WTC11 (cell line): Measurements from ENCODE around the gene IL1RAPL1. TPM values are rescaled to one million over a fixed set of nuclear protein-coding genes. Genes with fewer than 3 reads are reported as not detected.

ENCODE experiments used
- ATAC-seq: fragments of 200-7000 bp; cut with Tn5 transposase; 2 replicates; pipeline ENCODE4 v1.10.0; 2021; ENCODE audit warnings: mild to moderate bottlenecking, moderate library complexity
- CTCF ChIA-PET: fragments of 300-600 bp; sonication (Branson Sonifier 250); formaldehyde crosslinking; loops from one replicate; lab custom pipeline; 2021; ENCODE audit warnings: antibody characterized with exemption; lab: Charles Lee
- POLR2A ChIA-PET: fragments of 350-600 bp; sonication (Branson Sonifier 250); formaldehyde crosslinking; loops from one replicate; lab custom pipeline; 2021; ENCODE audit warnings: antibody characterized with exemption; lab: Charles Lee
- DNase-seq: peaks from one replicate; pipeline ENCODE4 v3.0.0; 2021; ENCODE audit warnings: low spot score
- H3K27ac Mint-ChIP-seq: 2 replicates; pipeline ENCODE4 v1.8.0; 2021; ENCODE audit warnings: mixed read lengths
- H3K27me3 Mint-ChIP-seq: 2 replicates; pipeline ENCODE4 v1.8.0; 2021; ENCODE audit warnings: low read depth, mild to moderate bottlenecking, moderate library complexity, mixed read lengths
- H3K36me3 Mint-ChIP-seq: 2 replicates; pipeline ENCODE4 v1.8.0; 2021; ENCODE audit warnings: mixed read lengths
- H3K4me1 Mint-ChIP-seq: 2 replicates; pipeline ENCODE4 v1.8.0; 2022; ENCODE audit warnings: mixed read lengths
- H3K4me3 Mint-ChIP-seq: 2 replicates; pipeline ENCODE4 v1.8.0; 2021; ENCODE audit warnings: mild to moderate bottlenecking, moderate library complexity, mixed read lengths
- H3K9me3 Mint-ChIP-seq: 2 replicates; pipeline ENCODE4 v1.8.0; 2021; ENCODE audit warnings: mixed read lengths
- ETV6 ChIP-seq: sonication (generic); formaldehyde crosslinking; IDR thresholded peaks from 2 replicates; pipeline ENCODE4 v1.8.1; 2022; ENCODE audit warnings: mild to moderate bottlenecking, missing genetic modification reagents
- FOXP1 ChIP-seq: sonication (generic); formaldehyde crosslinking; IDR thresholded peaks from 2 replicates; pipeline ENCODE4 v1.8.0; 2022; ENCODE audit warnings: missing genetic modification reagents, mild to moderate bottlenecking, moderate library complexity, borderline replicate concordance
- HMGA2 ChIP-seq: fragments of 250-450 bp; sonication (Bioruptor Pico); IDR thresholded peaks from 2 replicates; pipeline ENCODE4 v1.4.0; 2021; ENCODE audit warnings: mild to moderate bottlenecking, moderate library complexity
- JAZF1 ChIP-seq: fragments of 250-450 bp; sonication (Bioruptor Pico); IDR thresholded peaks from 2 replicates; pipeline ENCODE4 v1.9.0; 2021; ENCODE audit warnings: moderate library complexity, mild to moderate bottlenecking, inconsistent platforms
- KAT7 ChIP-seq: sonication (generic); formaldehyde crosslinking; IDR thresholded peaks from 2 replicates; pipeline ENCODE4 v1.8.1; 2023; ENCODE audit warnings: missing genetic modification reagents, mild to moderate bottlenecking, borderline replicate concordance
- NR2C2 ChIP-seq: sonication (generic); formaldehyde crosslinking; IDR thresholded peaks from 2 replicates; pipeline ENCODE4 v1.8.0; 2022; ENCODE audit warnings: mild to moderate bottlenecking, missing genetic modification reagents
- TEAD1 ChIP-seq: sonication (generic); formaldehyde crosslinking; IDR thresholded peaks from 2 replicates; pipeline ENCODE4 v1.8.0; 2022; ENCODE audit warnings: mild to moderate bottlenecking, missing genetic modification reagents
- ZNF317 ChIP-seq: sonication (generic); formaldehyde crosslinking; IDR thresholded peaks from 2 replicates; pipeline ENCODE4 v1.8.1; 2023; ENCODE audit warnings: low read depth, mild to moderate bottlenecking, moderate library complexity, missing genetic modification reagents, borderline replicate concordance
- ZNF416 ChIP-seq: fragments of 250-450 bp; sonication (Bioruptor Pico); IDR thresholded peaks from 2 replicates; pipeline ENCODE4 v1.9.0; 2021; ENCODE audit warnings: mild to moderate bottlenecking, inconsistent platforms
- total RNA-seq: library from RNA; stranded (reverse); gene quantifications from 3 replicates; pipeline ENCODE4 v1.2.3, GENCODE V29; 2021
- TF ChIP-seq, protein P1 (sequence below): sonication (generic); formaldehyde crosslinking; IDR thresholded peaks from 2 replicates; pipeline ENCODE4 v1.8.1; 2023; ENCODE audit warnings: mild to moderate bottlenecking, missing genetic modification reagents, borderline replicate concordance
- TF ChIP-seq, protein P2 (sequence below): sonication (generic); formaldehyde crosslinking; IDR thresholded peaks from 2 replicates; pipeline ENCODE4 v1.8.1; 2022; ENCODE audit warnings: mild to moderate bottlenecking, moderate library complexity, missing genetic modification reagents
- TF ChIP-seq, protein P3 (sequence below): sonication (generic); formaldehyde crosslinking; IDR thresholded peaks from 2 replicates; pipeline ENCODE4 v1.8.0; 2022; ENCODE audit warnings: mild to moderate bottlenecking, missing genetic modification reagents
- TF ChIP-seq, protein P4 (sequence below): sonication (generic); formaldehyde crosslinking; IDR thresholded peaks from 2 replicates; pipeline ENCODE4 v1.8.1; 2022; ENCODE audit warnings: low read depth, missing genetic modification reagents, borderline replicate concordance
- TF ChIP-seq, protein P5 (sequence below): sonication (generic); formaldehyde crosslinking; IDR thresholded peaks from 2 replicates; pipeline ENCODE4 v1.8.1; 2022; ENCODE audit warnings: low read depth, mild to moderate bottlenecking, moderate library complexity, missing genetic modification reagents, borderline replicate concordance
- TF ChIP-seq, protein P6 (sequence below): fragments of 200-600 bp; IDR thresholded peaks from 2 replicates; pipeline ENCODE4 v1.8.0; 2022; ENCODE audit warnings: antibody characterized with exemption

The IL1RAPL1 gene
- total RNA-seq, 1 experiment from 2014 or later, result 0.13 TPM

DNA sequence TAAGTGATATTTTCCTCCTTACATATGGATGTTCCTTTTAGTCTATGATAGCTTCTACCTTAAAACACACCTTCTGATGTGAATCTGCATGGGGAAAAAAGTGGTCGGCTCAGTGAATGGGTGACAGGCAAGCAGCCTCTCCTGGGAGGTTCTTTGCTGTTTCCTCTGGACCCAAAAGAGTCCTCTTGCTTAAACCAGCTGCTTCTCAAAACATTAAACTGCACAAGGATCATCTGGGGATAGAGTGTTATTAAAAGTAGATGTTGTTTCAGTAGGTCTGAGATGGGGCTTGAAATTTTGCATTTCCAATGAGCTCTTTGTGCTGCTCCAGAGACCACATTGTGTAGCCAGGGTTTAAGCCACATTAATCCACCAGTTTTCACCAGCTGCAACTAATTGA is 452.9 kb downstream of the IL1RAPL1 start (continued):
- TF ChIP-seq, protein P1, sequence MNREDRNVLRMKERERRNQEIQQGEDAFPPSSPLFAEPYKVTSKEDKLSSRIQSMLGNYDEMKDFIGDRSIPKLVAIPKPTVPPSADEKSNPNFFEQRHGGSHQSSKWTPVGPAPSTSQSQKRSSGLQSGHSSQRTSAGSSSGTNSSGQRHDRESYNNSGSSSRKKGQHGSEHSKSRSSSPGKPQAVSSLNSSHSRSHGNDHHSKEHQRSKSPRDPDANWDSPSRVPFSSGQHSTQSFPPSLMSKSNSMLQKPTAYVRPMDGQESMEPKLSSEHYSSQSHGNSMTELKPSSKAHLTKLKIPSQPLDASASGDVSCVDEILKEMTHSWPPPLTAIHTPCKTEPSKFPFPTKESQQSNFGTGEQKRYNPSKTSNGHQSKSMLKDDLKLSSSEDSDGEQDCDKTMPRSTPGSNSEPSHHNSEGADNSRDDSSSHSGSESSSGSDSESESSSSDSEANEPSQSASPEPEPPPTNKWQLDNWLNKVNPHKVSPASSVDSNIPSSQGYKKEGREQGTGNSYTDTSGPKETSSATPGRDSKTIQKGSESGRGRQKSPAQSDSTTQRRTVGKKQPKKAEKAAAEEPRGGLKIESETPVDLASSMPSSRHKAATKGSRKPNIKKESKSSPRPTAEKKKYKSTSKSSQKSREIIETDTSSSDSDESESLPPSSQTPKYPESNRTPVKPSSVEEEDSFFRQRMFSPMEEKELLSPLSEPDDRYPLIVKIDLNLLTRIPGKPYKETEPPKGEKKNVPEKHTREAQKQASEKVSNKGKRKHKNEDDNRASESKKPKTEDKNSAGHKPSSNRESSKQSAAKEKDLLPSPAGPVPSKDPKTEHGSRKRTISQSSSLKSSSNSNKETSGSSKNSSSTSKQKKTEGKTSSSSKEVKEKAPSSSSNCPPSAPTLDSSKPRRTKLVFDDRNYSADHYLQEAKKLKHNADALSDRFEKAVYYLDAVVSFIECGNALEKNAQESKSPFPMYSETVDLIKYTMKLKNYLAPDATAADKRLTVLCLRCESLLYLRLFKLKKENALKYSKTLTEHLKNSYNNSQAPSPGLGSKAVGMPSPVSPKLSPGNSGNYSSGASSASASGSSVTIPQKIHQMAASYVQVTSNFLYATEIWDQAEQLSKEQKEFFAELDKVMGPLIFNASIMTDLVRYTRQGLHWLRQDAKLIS, result no peak
- TF ChIP-seq, protein P2, sequence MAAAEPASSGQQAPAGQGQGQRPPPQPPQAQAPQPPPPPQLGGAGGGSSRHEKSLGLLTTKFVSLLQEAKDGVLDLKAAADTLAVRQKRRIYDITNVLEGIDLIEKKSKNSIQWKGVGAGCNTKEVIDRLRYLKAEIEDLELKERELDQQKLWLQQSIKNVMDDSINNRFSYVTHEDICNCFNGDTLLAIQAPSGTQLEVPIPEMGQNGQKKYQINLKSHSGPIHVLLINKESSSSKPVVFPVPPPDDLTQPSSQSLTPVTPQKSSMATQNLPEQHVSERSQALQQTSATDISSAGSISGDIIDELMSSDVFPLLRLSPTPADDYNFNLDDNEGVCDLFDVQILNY (CRISPR knock-in tag), result no peak
- no peak for TF ChIP-seq ZNF416
- TF ChIP-seq, protein P3, sequence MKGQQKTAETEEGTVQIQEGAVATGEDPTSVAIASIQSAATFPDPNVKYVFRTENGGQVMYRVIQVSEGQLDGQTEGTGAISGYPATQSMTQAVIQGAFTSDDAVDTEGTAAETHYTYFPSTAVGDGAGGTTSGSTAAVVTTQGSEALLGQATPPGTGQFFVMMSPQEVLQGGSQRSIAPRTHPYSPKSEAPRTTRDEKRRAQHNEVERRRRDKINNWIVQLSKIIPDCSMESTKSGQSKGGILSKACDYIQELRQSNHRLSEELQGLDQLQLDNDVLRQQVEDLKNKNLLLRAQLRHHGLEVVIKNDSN (CRISPR knock-in tag), result no peak
- no peak for TF ChIP-seq KAT7
- TF ChIP-seq TEAD1 (CRISPR knock-in tag), result no peak
- TF ChIP-seq HMGA2 (CRISPR knock-in tag), result no peak
- no peak for TF ChIP-seq ZNF317 (CRISPR knock-in tag)

DNA sequence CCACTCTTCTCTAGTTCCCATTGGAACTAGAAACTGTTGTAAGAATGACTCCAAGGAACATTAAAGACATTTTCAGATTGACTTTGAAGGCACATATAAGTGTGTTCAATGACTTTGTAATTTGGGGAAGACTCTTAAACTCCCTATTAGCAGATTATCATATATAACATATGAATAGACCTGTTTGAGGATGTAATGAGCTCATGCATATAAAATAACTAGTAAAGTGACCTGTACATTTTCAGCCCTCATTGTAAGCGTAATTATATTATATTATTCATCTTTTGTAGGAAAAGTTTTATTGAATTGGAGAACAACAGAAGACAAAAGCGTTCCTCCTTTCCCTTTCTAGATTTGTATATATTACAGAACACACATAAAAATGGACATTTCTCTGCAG is 455.1 kb downstream of the IL1RAPL1 start:
- Mint-ChIP-seq H3K9me3 (no peaks in the 10 kb centered on the region), H3K4me1 (peaks cover 3% of the 10 kb centered on the region; the same call in 1 of the 2 replicates), H3K36me3 (no peaks in the 10 kb centered on the region), H3K4me3 (no peak overlapping the region), H3K27me3 (no peaks in the 10 kb centered on the region), H3K27ac (no peak overlapping the region)
- ATAC-seq (no peak), DNase-seq (no peak)
- ChIA-PET CTCF (no interaction called here), POLR2A (no interaction called here)
- TF ChIP-seq, protein P4, sequence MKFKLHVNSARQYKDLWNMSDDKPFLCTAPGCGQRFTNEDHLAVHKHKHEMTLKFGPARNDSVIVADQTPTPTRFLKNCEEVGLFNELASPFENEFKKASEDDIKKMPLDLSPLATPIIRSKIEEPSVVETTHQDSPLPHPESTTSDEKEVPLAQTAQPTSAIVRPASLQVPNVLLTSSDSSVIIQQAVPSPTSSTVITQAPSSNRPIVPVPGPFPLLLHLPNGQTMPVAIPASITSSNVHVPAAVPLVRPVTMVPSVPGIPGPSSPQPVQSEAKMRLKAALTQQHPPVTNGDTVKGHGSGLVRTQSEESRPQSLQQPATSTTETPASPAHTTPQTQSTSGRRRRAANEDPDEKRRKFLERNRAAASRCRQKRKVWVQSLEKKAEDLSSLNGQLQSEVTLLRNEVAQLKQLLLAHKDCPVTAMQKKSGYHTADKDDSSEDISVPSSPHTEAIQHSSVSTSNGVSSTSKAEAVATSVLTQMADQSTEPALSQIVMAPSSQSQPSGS, result no peak
- TF ChIP-seq TEAD1 (CRISPR knock-in tag), result no peak
- TF ChIP-seq FOXP1 (CRISPR knock-in tag), result no peak
- no peak for TF ChIP-seq JAZF1 (CRISPR knock-in tag)
- TF ChIP-seq, protein P5, sequence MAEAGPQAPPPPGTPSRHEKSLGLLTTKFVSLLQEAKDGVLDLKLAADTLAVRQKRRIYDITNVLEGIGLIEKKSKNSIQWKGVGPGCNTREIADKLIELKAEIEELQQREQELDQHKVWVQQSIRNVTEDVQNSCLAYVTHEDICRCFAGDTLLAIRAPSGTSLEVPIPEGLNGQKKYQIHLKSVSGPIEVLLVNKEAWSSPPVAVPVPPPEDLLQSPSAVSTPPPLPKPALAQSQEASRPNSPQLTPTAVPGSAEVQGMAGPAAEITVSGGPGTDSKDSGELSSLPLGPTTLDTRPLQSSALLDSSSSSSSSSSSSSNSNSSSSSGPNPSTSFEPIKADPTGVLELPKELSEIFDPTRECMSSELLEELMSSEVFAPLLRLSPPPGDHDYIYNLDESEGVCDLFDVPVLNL (CRISPR knock-in tag), result no peak
- TF ChIP-seq, protein P6, sequence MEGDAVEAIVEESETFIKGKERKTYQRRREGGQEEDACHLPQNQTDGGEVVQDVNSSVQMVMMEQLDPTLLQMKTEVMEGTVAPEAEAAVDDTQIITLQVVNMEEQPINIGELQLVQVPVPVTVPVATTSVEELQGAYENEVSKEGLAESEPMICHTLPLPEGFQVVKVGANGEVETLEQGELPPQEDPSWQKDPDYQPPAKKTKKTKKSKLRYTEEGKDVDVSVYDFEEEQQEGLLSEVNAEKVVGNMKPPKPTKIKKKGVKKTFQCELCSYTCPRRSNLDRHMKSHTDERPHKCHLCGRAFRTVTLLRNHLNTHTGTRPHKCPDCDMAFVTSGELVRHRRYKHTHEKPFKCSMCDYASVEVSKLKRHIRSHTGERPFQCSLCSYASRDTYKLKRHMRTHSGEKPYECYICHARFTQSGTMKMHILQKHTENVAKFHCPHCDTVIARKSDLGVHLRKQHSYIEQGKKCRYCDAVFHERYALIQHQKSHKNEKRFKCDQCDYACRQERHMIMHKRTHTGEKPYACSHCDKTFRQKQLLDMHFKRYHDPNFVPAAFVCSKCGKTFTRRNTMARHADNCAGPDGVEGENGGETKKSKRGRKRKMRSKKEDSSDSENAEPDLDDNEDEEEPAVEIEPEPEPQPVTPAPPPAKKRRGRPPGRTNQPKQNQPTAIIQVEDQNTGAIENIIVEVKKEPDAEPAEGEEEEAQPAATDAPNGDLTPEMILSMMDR, result no peak
- TF ChIP-seq NR2C2 (CRISPR knock-in tag), result no peak
- no peak for TF ChIP-seq ETV6
